NCI-H510A (cell line): Measurements from ENCODE around the gene RAE1.

Experiments used
- DNase-seq: peaks from one replicate; lab custom pipeline; 2025; lab: John Stamatoyannopoulos, UW

The RAE1 gene

GRCh38 chr20:57351042-57351783 is at the start of gene RAE1:
TSS of gene RAE1 (plus strand) at chr20:57351255. CDS start at chr20:57354039, 2,784 bp downstream.
- peak; percentile 84 for DNase-seq

- DNase-seq, result no peak
These were observed 44.3 kb upstream of the RAE1 start for GRCh38 chr20:57306747-57307146.

GRCh38 chr20:57308451-57309271 is 42.4 kb upstream of the RAE1 start:
- DNase-seq, result no peak

- DNase-seq, result no peak
These were observed 41.4 kb upstream of the RAE1 start for GRCh38 chr20:57309544-57310115.

- DNase-seq, result no peak
These were observed 40.1 kb upstream of the RAE1 start for GRCh38 chr20:57310821-57311514.

GRCh38 chr20:57312138-57312537 is 38.9 kb upstream of the RAE1 start:
- no peak for DNase-seq

- DNase-seq, result no peak
These were observed 37.8 kb upstream of the RAE1 start for GRCh38 chr20:57313230-57313629.

- no peak for DNase-seq
These were observed 37.1 kb upstream of the RAE1 start for GRCh38 chr20:57313951-57314350.

GRCh38 chr20:57315083-57315975 is 35.7 kb upstream of the RAE1 start:
- no peak for DNase-seq

- DNase-seq, result no peak
These were observed 35.0 kb upstream of the RAE1 start for GRCh38 chr20:57315976-57316480.

GRCh38 chr20:57316795-57317201 is 34.3 kb upstream of the RAE1 start:
- no peak for DNase-seq

GRCh38 chr20:57317316-57317788 is 33.7 kb upstream of the RAE1 start:
- no peak for DNase-seq

GRCh38 chr20:57317789-57318371 is 33.2 kb upstream of the RAE1 start:
- no peak for DNase-seq

- DNase-seq, result no peak
These were observed 31.5 kb upstream of the RAE1 start for GRCh38 chr20:57319584-57319983.

- DNase-seq, result no peak
These were observed 30.7 kb upstream of the RAE1 start for GRCh38 chr20:57320358-57320757.

- no peak for DNase-seq
These were observed 29.9 kb upstream of the RAE1 start for GRCh38 chr20:57321142-57321541.

GRCh38 chr20:57322476-57322875 is 28.6 kb upstream of the RAE1 start:
- DNase-seq, result no peak

GRCh38 chr20:57323034-57323433 is 28.0 kb upstream of the RAE1 start:
- DNase-seq, result no peak

- DNase-seq, result no peak
These were observed 25.3 kb upstream of the RAE1 start for GRCh38 chr20:57325632-57326356.
